HEK293 (cell line): Measurements from ENCODE around the gene FOXO3.

Experiments used
- GFI1B ChIP-seq: fragments of 450-650 bp; formaldehyde crosslinking; IDR thresholded peaks from 2 replicates; pipeline ENCODE4 v1.5.1; 2016; ENCODE audit warnings: missing biosample characterization, missing genetic modification characterization
- GLIS1 ChIP-seq: fragments of 450-650 bp; formaldehyde crosslinking; IDR thresholded peaks from 2 replicates; pipeline ENCODE4 v1.5.1; 2016; ENCODE audit warnings: missing biosample characterization, missing genetic modification characterization
- HOXD13 ChIP-seq: sonication (generic); formaldehyde crosslinking; IDR thresholded peaks from 2 replicates; pipeline ENCODE4 v1.8.0; 2022; ENCODE audit warnings: missing genetic modification reagents, borderline replicate concordance
- KLF7 ChIP-seq: fragments of 450-650 bp; formaldehyde crosslinking; IDR thresholded peaks from 2 replicates; pipeline ENCODE4 v1.5.1; 2016; ENCODE audit warnings: missing biosample characterization, missing genetic modification characterization, borderline replicate concordance
- KLF8 ChIP-seq: fragments of 450-650 bp; formaldehyde crosslinking; IDR thresholded peaks from 2 replicates; pipeline ENCODE4 v1.5.1; 2016; ENCODE audit warnings: missing biosample characterization, missing genetic modification characterization
- PRDM1 ChIP-seq: fragments of 450-650 bp; formaldehyde crosslinking; IDR thresholded peaks from 2 replicates; pipeline ENCODE4; 2016; ENCODE audit warnings: missing biosample characterization, missing genetic modification characterization
- SCRT1 ChIP-seq: fragments of 450-650 bp; formaldehyde crosslinking; IDR thresholded peaks from 2 replicates; pipeline ENCODE4 v1.5.1; 2016; ENCODE audit warnings: missing biosample characterization, missing genetic modification characterization, borderline replicate concordance
- SCRT2 ChIP-seq: fragments of 450-650 bp; formaldehyde crosslinking; IDR thresholded peaks from 2 replicates; pipeline ENCODE4 v1.5.1; 2016; ENCODE audit warnings: missing biosample characterization, missing genetic modification characterization
- SETDB1 ChIP-seq: IDR thresholded peaks from one replicate; pipeline ENCODE4 v1.6.1; 2017; ENCODE audit warnings: mild to moderate bottlenecking, low read length, moderate library complexity, mixed read lengths; ENCODE audit not compliant: insufficient read length
- ZBTB7A ChIP-seq: fragments of 450-650 bp; formaldehyde crosslinking; IDR thresholded peaks from 2 replicates; pipeline ENCODE4 v1.5.1; 2016; ENCODE audit warnings: low read depth, missing biosample characterization, missing genetic modification characterization
- ZFP37 ChIP-seq: fragments of 450-650 bp; formaldehyde crosslinking; IDR thresholded peaks from 2 replicates; pipeline ENCODE4 v1.5.1; 2016; ENCODE audit warnings: missing biosample characterization, missing genetic modification characterization
- ZNF114 ChIP-seq: fragments of 450-650 bp; formaldehyde crosslinking; IDR thresholded peaks from 2 replicates; pipeline ENCODE4 v1.5.0; 2017; ENCODE audit warnings: missing biosample characterization, missing genetic modification characterization
- ZNF202 ChIP-seq: fragments of 450-650 bp; formaldehyde crosslinking; IDR thresholded peaks from 2 replicates; pipeline ENCODE4 v1.5.1; 2016; ENCODE audit warnings: missing biosample characterization, missing genetic modification characterization, borderline replicate concordance
- ZNF248 ChIP-seq: fragments of 450-650 bp; formaldehyde crosslinking; IDR thresholded peaks from 2 replicates; pipeline ENCODE4 v1.5.1; 2017; ENCODE audit warnings: missing biosample characterization, missing genetic modification characterization
- ZNF341 ChIP-seq: fragments of 450-650 bp; formaldehyde crosslinking; IDR thresholded peaks from 2 replicates; pipeline ENCODE4; 2016; ENCODE audit warnings: low read depth, missing biosample characterization, missing genetic modification characterization
- ZNF561 ChIP-seq: fragments of 450-650 bp; IDR thresholded peaks from 2 replicates; pipeline ENCODE4 v1.5.1; 2018; ENCODE audit warnings: missing biosample characterization, missing genetic modification characterization, borderline replicate concordance
- ZNF585B ChIP-seq: fragments of 450-650 bp; formaldehyde crosslinking; IDR thresholded peaks from 2 replicates; pipeline ENCODE4 v1.5.1; 2016; ENCODE audit warnings: missing biosample characterization, missing genetic modification characterization
- ZNF629 ChIP-seq: fragments of 450-650 bp; formaldehyde crosslinking; IDR thresholded peaks from 2 replicates; pipeline ENCODE4 v1.5.1; 2017; ENCODE audit warnings: missing biosample characterization, missing genetic modification characterization
- TF ChIP-seq, protein P1 (sequence below): fragments of 450-650 bp; formaldehyde crosslinking; IDR thresholded peaks from 2 replicates; pipeline ENCODE4 v1.5.1; 2016; ENCODE audit warnings: missing biosample characterization, missing genetic modification characterization, borderline replicate concordance
- TF ChIP-seq, protein P2 (sequence below): fragments of 450-650 bp; formaldehyde crosslinking; IDR thresholded peaks from 2 replicates; pipeline ENCODE4 v1.5.0; 2017; ENCODE audit warnings: missing biosample characterization, missing genetic modification characterization, borderline replicate concordance
- TF ChIP-seq, protein P3 (sequence below): fragments of 450-650 bp; formaldehyde crosslinking; conservative IDR thresholded peaks from 2 replicates; pipeline ENCODE4 v1.5.1; 2016; ENCODE audit warnings: low read depth, missing biosample characterization, missing genetic modification characterization
- TF ChIP-seq, protein P4 (sequence below): fragments of 450-650 bp; formaldehyde crosslinking; IDR thresholded peaks from 2 replicates; pipeline ENCODE4 v1.5.1; 2016; ENCODE audit warnings: missing biosample characterization, missing genetic modification characterization
- TF ChIP-seq, protein P5 (sequence below): sonication (generic); formaldehyde crosslinking; IDR thresholded peaks from 2 replicates; pipeline ENCODE4 v1.8.1; 2022; ENCODE audit warnings: mild to moderate bottlenecking, moderate library complexity, missing genetic modification reagents
- TF ChIP-seq, protein P6 (sequence below): fragments of 450-650 bp; formaldehyde crosslinking; IDR thresholded peaks from 2 replicates; pipeline ENCODE4 v1.5.1; 2017; ENCODE audit warnings: missing biosample characterization, missing genetic modification characterization

FOXO3 gene

DNA sequence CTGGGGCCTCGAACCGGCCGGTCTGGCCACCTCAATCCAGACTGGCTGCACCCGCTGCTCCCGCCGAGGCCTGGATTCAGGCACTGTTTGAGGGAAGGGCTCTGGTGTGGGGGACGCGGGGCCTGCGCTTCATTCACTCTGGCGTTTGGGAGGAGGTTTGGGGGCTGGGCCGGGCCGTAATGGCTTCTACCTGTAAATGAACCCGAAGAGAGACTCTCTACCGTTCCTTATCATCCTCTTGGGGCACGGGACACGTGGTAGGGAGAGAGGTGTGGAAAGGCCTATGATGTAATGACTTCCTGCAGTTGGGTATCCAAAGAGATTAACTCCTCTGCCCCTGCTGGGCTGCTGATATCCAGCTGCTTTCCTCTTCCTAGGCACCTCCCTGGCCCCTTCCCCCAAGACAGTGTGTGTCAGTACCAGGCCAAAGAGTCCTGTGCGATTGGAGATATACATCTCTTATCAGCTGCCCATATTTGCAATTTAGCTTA is 1.8 kb downstream of the FOXO3 start (continued):
- TF ChIP-seq, protein P1, sequence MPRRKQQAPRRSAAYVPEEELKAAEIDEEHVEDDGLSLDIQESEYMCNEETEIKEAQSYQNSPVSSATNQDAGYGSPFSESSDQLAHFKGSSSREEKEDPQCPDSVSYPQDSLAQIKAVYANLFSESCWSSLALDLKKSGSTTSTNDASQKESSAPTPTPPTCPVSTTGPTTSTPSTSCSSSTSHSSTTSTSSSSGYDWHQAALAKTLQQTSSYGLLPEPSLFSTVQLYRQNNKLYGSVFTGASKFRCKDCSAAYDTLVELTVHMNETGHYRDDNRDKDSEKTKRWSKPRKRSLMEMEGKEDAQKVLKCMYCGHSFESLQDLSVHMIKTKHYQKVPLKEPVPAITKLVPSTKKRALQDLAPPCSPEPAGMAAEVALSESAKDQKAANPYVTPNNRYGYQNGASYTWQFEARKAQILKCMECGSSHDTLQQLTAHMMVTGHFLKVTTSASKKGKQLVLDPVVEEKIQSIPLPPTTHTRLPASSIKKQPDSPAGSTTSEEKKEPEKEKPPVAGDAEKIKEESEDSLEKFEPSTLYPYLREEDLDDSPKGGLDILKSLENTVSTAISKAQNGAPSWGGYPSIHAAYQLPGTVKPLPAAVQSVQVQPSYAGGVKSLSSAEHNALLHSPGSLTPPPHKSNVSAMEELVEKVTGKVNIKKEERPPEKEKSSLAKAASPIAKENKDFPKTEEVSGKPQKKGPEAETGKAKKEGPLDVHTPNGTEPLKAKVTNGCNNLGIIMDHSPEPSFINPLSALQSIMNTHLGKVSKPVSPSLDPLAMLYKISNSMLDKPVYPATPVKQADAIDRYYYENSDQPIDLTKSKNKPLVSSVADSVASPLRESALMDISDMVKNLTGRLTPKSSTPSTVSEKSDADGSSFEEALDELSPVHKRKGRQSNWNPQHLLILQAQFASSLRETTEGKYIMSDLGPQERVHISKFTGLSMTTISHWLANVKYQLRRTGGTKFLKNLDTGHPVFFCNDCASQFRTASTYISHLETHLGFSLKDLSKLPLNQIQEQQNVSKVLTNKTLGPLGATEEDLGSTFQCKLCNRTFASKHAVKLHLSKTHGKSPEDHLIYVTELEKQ (tag by site-specific recombination), result peak; percentile 83; the same call in 1 of the 2 replicates
- peak; percentile 85 for TF ChIP-seq KLF8 (tag by site-specific recombination)
- peak; percentile 92; the same call in 1 of the 2 replicates for TF ChIP-seq KLF7 (tag by site-specific recombination)
- peak; percentile 41 for TF ChIP-seq SCRT2
- TF ChIP-seq PRDM1 (tag by site-specific recombination), result peak; percentile 93
- TF ChIP-seq ZNF341 (tag by site-specific recombination), result peak; percentile 64
- peak; percentile 14; the same call in 1 of the 2 replicates for TF ChIP-seq SCRT1
- TF ChIP-seq SETDB1, result peak; percentile 45
- no peak for TF ChIP-seq ZNF202 (tag by site-specific recombination)
- peak; percentile 25; the same call in 1 of the 2 replicates for TF ChIP-seq ZFP37 (tag by site-specific recombination)
- TF ChIP-seq ZNF561, result peak; percentile 94
- TF ChIP-seq, protein P2, sequence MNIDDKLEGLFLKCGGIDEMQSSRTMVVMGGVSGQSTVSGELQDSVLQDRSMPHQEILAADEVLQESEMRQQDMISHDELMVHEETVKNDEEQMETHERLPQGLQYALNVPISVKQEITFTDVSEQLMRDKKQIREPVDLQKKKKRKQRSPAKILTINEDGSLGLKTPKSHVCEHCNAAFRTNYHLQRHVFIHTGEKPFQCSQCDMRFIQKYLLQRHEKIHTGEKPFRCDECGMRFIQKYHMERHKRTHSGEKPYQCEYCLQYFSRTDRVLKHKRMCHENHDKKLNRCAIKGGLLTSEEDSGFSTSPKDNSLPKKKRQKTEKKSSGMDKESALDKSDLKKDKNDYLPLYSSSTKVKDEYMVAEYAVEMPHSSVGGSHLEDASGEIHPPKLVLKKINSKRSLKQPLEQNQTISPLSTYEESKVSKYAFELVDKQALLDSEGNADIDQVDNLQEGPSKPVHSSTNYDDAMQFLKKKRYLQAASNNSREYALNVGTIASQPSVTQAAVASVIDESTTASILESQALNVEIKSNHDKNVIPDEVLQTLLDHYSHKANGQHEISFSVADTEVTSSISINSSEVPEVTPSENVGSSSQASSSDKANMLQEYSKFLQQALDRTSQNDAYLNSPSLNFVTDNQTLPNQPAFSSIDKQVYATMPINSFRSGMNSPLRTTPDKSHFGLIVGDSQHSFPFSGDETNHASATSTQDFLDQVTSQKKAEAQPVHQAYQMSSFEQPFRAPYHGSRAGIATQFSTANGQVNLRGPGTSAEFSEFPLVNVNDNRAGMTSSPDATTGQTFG (tag by site-specific recombination), result no peak
- TF ChIP-seq ZNF248, result no peak
- TF ChIP-seq, protein P3, sequence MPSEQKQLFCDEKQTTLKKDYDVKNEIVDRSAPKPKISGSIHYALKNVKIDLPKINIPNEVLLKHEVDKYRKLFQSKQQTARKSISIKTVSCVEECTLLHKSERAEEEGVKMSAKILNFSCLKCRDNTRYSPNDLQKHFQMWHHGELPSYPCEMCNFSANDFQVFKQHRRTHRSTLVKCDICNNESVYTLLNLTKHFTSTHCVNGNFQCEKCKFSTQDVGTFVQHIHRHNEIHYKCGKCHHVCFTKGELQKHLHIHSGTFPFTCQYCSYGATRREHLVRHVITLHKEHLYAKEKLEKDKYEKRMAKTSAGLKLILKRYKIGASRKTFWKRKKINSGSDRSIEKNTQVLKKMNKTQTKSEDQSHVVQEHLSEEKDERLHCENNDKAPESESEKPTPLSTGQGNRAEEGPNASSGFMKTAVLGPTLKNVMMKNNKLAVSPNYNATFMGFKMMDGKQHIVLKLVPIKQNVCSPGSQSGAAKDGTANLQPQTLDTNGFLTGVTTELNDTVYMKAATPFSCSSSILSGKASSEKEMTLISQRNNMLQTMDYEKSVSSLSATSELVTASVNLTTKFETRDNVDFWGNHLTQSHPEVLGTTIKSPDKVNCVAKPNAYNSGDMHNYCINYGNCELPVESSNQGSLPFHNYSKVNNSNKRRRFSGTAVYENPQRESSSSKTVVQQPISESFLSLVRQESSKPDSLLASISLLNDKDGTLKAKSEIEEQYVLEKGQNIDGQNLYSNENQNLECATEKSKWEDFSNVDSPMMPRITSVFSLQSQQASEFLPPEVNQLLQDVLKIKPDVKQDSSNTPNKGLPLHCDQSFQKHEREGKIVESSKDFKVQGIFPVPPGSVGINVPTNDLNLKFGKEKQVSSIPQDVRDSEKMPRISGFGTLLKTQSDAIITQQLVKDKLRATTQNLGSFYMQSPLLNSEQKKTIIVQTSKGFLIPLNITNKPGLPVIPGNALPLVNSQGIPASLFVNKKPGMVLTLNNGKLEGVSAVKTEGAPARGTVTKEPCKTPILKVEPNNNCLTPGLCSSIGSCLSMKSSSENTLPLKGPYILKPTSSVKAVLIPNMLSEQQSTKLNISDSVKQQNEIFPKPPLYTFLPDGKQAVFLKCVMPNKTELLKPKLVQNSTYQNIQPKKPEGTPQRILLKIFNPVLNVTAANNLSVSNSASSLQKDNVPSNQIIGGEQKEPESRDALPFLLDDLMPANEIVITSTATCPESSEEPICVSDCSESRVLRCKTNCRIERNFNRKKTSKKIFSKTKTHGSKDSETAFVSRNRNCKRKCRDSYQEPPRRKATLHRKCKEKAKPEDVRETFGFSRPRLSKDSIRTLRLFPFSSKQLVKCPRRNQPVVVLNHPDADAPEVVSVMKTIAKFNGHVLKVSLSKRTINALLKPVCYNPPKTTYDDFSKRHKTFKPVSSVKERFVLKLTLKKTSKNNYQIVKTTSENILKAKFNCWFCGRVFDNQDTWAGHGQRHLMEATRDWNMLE (tag by site-specific recombination), result 0 out of 2 replicates have a peak, but pooled peaks have one; percentile 30
- peak; percentile 60 for TF ChIP-seq GLIS1
- TF ChIP-seq GFI1B (tag by site-specific recombination), result peak; percentile 76; the same call in 1 of the 2 replicates
- TF ChIP-seq ZNF114 (tag by site-specific recombination), result no peak
- peak; percentile 98 for TF ChIP-seq ZNF629 (tag by site-specific recombination)
- TF ChIP-seq ZNF585B (tag by site-specific recombination), result no peak
- TF ChIP-seq, protein P4, sequence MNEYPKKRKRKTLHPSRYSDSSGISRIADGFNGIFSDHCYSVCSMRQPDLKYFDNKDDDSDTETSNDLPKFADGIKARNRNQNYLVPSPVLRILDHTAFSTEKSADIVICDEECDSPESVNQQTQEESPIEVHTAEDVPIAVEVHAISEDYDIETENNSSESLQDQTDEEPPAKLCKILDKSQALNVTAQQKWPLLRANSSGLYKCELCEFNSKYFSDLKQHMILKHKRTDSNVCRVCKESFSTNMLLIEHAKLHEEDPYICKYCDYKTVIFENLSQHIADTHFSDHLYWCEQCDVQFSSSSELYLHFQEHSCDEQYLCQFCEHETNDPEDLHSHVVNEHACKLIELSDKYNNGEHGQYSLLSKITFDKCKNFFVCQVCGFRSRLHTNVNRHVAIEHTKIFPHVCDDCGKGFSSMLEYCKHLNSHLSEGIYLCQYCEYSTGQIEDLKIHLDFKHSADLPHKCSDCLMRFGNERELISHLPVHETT (tag by site-specific recombination), result peak; percentile 88
- 0 out of 2 replicates have a peak, but pooled peaks have one; percentile 24 for TF ChIP-seq HOXD13 (CRISPR knock-in tag)
- TF ChIP-seq, protein P5, sequence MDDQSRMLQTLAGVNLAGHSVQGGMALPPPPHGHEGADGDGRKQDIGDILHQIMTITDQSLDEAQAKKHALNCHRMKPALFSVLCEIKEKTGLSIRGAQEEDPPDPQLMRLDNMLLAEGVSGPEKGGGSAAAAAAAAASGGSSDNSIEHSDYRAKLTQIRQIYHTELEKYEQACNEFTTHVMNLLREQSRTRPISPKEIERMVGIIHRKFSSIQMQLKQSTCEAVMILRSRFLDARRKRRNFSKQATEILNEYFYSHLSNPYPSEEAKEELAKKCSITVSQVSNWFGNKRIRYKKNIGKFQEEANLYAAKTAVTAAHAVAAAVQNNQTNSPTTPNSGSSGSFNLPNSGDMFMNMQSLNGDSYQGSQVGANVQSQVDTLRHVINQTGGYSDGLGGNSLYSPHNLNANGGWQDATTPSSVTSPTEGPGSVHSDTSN, result peak; percentile 81; the same call in 1 of the 2 replicates
- TF ChIP-seq, protein P6, sequence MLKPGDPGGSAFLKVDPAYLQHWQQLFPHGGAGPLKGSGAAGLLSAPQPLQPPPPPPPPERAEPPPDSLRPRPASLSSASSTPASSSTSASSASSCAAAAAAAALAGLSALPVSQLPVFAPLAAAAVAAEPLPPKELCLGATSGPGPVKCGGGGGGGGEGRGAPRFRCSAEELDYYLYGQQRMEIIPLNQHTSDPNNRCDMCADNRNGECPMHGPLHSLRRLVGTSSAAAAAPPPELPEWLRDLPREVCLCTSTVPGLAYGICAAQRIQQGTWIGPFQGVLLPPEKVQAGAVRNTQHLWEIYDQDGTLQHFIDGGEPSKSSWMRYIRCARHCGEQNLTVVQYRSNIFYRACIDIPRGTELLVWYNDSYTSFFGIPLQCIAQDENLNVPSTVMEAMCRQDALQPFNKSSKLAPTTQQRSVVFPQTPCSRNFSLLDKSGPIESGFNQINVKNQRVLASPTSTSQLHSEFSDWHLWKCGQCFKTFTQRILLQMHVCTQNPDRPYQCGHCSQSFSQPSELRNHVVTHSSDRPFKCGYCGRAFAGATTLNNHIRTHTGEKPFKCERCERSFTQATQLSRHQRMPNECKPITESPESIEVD (tag by site-specific recombination), result peak; percentile 89
- no peak for TF ChIP-seq ZBTB7A
